H1 (cell line): ENCODE data around the gene LCNL1. TPM values are rescaled to one million over a fixed set of nuclear protein-coding genes. Genes with fewer than 3 reads are reported as not detected.

ENCODE experiments used
- CTCF ChIA-PET: fragments of 300-600 bp; sonication (Branson Sonifier 250); formaldehyde crosslinking; loops from one replicate; lab custom pipeline; 2021; ENCODE audit not compliant: partially characterized antibody; lab: Charles Lee
- POLR2A ChIA-PET: fragments of 300-600 bp; sonication (Branson Sonifier 250); formaldehyde crosslinking; loops from one replicate; lab custom pipeline; 2021; ENCODE audit warnings: inconsistent platforms; ENCODE audit not compliant: partially characterized antibody; lab: Charles Lee
- DNase-seq, 2 experiments: peaks; one replicate each; pipeline versions ENCODE4 v3.0.0 to v3.0.0-alpha.2; 2010 to 2022; ENCODE audit warnings: low spot score in 2 of 2, low read depth in 1 of 2, mixed read lengths in 1 of 2
- FAIRE-seq: peaks from 2 replicates; lab custom pipeline; 2011; peaks lifted over from hg19 to GRCh38; lab: Jason Lieb, UNC
- H2AFZ ChIP-seq: 2 replicates; pipeline ENCODE4 v1.8.1; 2012; ENCODE audit warnings: low read length, inconsistent platforms
- H2AK5ac ChIP-seq: 2 replicates; pipeline ENCODE4 v1.6.1; 2013; ENCODE audit warnings: low read depth, low read length
- H2BK120ac ChIP-seq: replicated peaks from 2 replicates; pipeline ENCODE3; 2013; ENCODE audit warnings: low read depth, low read length, inconsistent platforms
- H2BK12ac ChIP-seq: 2 replicates; pipeline ENCODE4 v1.6.1; 2013; ENCODE audit warnings: low read depth, low read length
- H2BK15ac ChIP-seq: 2 replicates; pipeline ENCODE4 v1.6.1; 2013; ENCODE audit warnings: low read length
- H2BK20ac ChIP-seq: 2 replicates; pipeline ENCODE4 v1.6.1; 2013; ENCODE audit warnings: low read length
- H2BK5ac ChIP-seq: 2 replicates; pipeline ENCODE4 v1.6.1; 2013; ENCODE audit warnings: low read depth, low read length
- H3K14ac ChIP-seq: 2 replicates; pipeline ENCODE4 v1.6.1; 2013; ENCODE audit warnings: inconsistent platforms; ENCODE audit not compliant: insufficient read length
- H3K18ac ChIP-seq: 2 replicates; pipeline ENCODE4 v1.6.1; 2013; ENCODE audit warnings: low read length; ENCODE audit errors: extremely low read depth
- H3K23ac ChIP-seq: 2 replicates; pipeline ENCODE4 v1.6.1; 2013; ENCODE audit warnings: inconsistent platforms; ENCODE audit not compliant: insufficient read length
- H3K23me2 ChIP-seq: 2 replicates; pipeline ENCODE4 v1.6.1; 2013; ENCODE audit warnings: low read depth, low read length
- H3K27ac ChIP-seq: 2 replicates; pipeline ENCODE4 v1.6.1; 2011; ENCODE audit warnings: low read depth, low read length, inconsistent platforms
- H3K27me3 ChIP-seq, 4 experiments: replicated peaks in 1 of 4; 1 replicate in 1 of 4; 2 replicates in 3 of 4; pipeline versions ENCODE4 v1.6.1 to v1.8.1; 2011 to 2013; ENCODE audit warnings: low read length in 3 of 4, mild to moderate bottlenecking in 3 of 4, inconsistent platforms in 2 of 4, mixed read lengths in 2 of 4, moderate library complexity in 1 of 4; ENCODE audit not compliant: control insufficient read depth in 3 of 4, insufficient read depth in 3 of 4; ENCODE audit errors: extremely low read depth in 1 of 4
- H3K36me3 ChIP-seq, 4 experiments: 2 replicates each; pipeline versions ENCODE4 v1.6.1 to v1.8.1; 2011 to 2013; ENCODE audit warnings: mild to moderate bottlenecking in 4 of 4, low read length in 3 of 4, moderate library complexity in 2 of 4, control low read depth in 1 of 4, inconsistent platforms in 1 of 4; ENCODE audit not compliant: insufficient read depth in 4 of 4, control insufficient read depth in 2 of 4
- H3K4ac ChIP-seq: replicated peaks from 2 replicates; pipeline ENCODE3; 2013; ENCODE audit warnings: low read length, low read depth, mixed read lengths, inconsistent platforms; ENCODE audit not compliant: insufficient read length
- H3K4me1 ChIP-seq, 4 experiments: replicated peaks in 1 of 4; 1 replicate in 1 of 4; 2 replicates in 3 of 4; pipeline versions ENCODE4 v1.6.1 to v1.8.1; 2011 to 2013; ENCODE audit warnings: low read length in 3 of 4, inconsistent platforms in 2 of 4, mixed read lengths in 1 of 4; ENCODE audit not compliant: insufficient read depth in 4 of 4, control insufficient read depth in 3 of 4
- H3K4me2 ChIP-seq, 2 experiments: 2 replicates each; pipeline versions ENCODE4 v1.6.1 to v1.8.1; 2011 to 2013; ENCODE audit warnings: low read depth in 2 of 2, low read length in 2 of 2, control low read depth in 1 of 2, inconsistent platforms in 1 of 2, mild to moderate bottlenecking in 1 of 2; ENCODE audit not compliant: insufficient read depth in 1 of 2
- H3K4me3 ChIP-seq, 4 experiments: fragments of 200-600, 300-600 bp in 1 of 4; sonication (generic), shearing (Covaris generic), sonication (Bioruptor Twin) in 1 of 4; 2 replicates each; pipeline versions ENCODE4 v1.5.1 to v1.8.1; 2011 to 2016; ENCODE audit warnings: low read length in 4 of 4, low read depth in 3 of 4, control low read depth in 2 of 4, inconsistent platforms in 2 of 4, mild to moderate bottlenecking in 2 of 4, mixed read lengths in 1 of 4, moderate library complexity in 1 of 4; ENCODE audit not compliant: insufficient read depth in 2 of 4; ENCODE audit errors: extremely low read depth in 1 of 4
- H3K56ac ChIP-seq: replicated peaks from 2 replicates; pipeline ENCODE3; 2013; ENCODE audit warnings: low read depth, mild to moderate bottlenecking, mixed read lengths, low read length, inconsistent platforms; ENCODE audit not compliant: insufficient read length
- H3K79me1 ChIP-seq: 2 replicates; pipeline ENCODE4 v1.6.1; 2013; ENCODE audit warnings: low read depth, low read length, control low read depth
- H3K79me2 ChIP-seq, 2 experiments: 2 replicates each; pipeline versions ENCODE4 v1.6.1 to v1.8.1; 2012 to 2013; ENCODE audit warnings: low read length in 2 of 2, mild to moderate bottlenecking in 2 of 2, inconsistent platforms in 1 of 2; ENCODE audit not compliant: insufficient read depth in 2 of 2, control insufficient read depth in 1 of 2
- H3K9ac ChIP-seq, 4 experiments: replicated peaks in 1 of 4; 1 replicate in 1 of 4; 2 replicates in 3 of 4; pipeline versions ENCODE4 v1.6.1 to v1.8.1; 2011 to 2013; ENCODE audit warnings: low read depth in 3 of 4, low read length in 3 of 4, control low read depth in 2 of 4, mild to moderate bottlenecking in 2 of 4, moderate library complexity in 2 of 4, inconsistent platforms in 1 of 4; ENCODE audit errors: extremely low read depth in 1 of 4
- H3K9me3 ChIP-seq, 2 experiments: 2 replicates each; pipeline versions ENCODE4 v1.6.1 to v1.8.1; 2012 to 2013; ENCODE audit warnings: mild to moderate bottlenecking in 2 of 2, moderate library complexity in 2 of 2, control low read depth in 1 of 2, inconsistent platforms in 1 of 2, low read depth in 1 of 2, low read length in 1 of 2, mixed read lengths in 1 of 2; ENCODE audit not compliant: insufficient read depth in 2 of 2
- H4K20me1 ChIP-seq, 2 experiments: replicated peaks in 1 of 2; 2 replicates each; pipeline versions ENCODE3 to v1.8.1; 2011 to 2013; ENCODE audit warnings: inconsistent platforms in 2 of 2, low read length in 2 of 2, mild to moderate bottlenecking in 1 of 2; ENCODE audit not compliant: insufficient read depth in 2 of 2, control insufficient read depth in 1 of 2
- H4K5ac ChIP-seq: 2 replicates; pipeline ENCODE4 v1.6.1; 2013; ENCODE audit warnings: low read length, low read depth, mixed read lengths, inconsistent platforms; ENCODE audit not compliant: insufficient read length
- H4K8ac ChIP-seq: 2 replicates; pipeline ENCODE4 v1.8.0; 2013; ENCODE audit warnings: mild to moderate bottlenecking, moderate library complexity, low read length, inconsistent platforms; ENCODE audit not compliant: insufficient read depth; ENCODE audit errors: extremely low read depth
- H4K91ac ChIP-seq: replicated peaks from 2 replicates; pipeline ENCODE3; 2013; ENCODE audit warnings: low read length, mixed read lengths, inconsistent platforms; ENCODE audit not compliant: insufficient read length
- CBX5 ChIP-seq: fragments of 300-800, 300-1000 bp; sonication (generic); IDR thresholded peaks from 2 replicates; pipeline ENCODE4 v1.7.1; 2016; ENCODE audit warnings: antibody characterized with exemption, low read length, low read depth
- SP4 ChIP-seq: IDR thresholded peaks from 2 replicates; pipeline ENCODE4 v1.6.1; 2012; ENCODE audit warnings: low read length, inconsistent platforms
- TEAD4 ChIP-seq: IDR thresholded peaks from 2 replicates; pipeline ENCODE4 v1.6.1; 2012; ENCODE audit warnings: low read depth, low read length, inconsistent platforms, mixed read lengths
- WGBS, 2 experiments: shearing (Covaris generic) in 1 of 2; methylation state at CpG; one replicate each; pipeline versions ENCODE4 v1.1.6 to v1.1.7; 2013 to 2015; ENCODE audit warnings: low lambda C conversion rate in 2 of 2, mixed read lengths in 2 of 2, inconsistent platforms in 1 of 2, low coverage in 1 of 2, missing lambda C conversion rate in 1 of 2; ENCODE audit not compliant: insufficient replicate concordance in 2 of 2, insufficient coverage in 1 of 2, insufficient read length in 1 of 2; ENCODE audit errors: extremely low coverage in 1 of 2, missing lambda C conversion rate in 1 of 2; 5-methylcytosine and 5-hydroxymethylcytosine counted together
- polyA plus RNA-seq, 7 experiments: library from polyadenylated mRNA; depleted of rRNA in 3 of 7; stranded (reverse) in 5 of 7; unstranded in 2 of 7; fragments of >200 nt in 5 of 7; fragments of 200-250 nt in 2 of 7; gene quantifications; 1 replicate in 5 of 7; 2 replicates in 1 of 7; 4 replicates in 1 of 7; pipeline versions ENCODE4 v1.2.1 to v1.2.3, GENCODE V29; 2011 to 2013; ENCODE audit warnings: missing spikeins in 2 of 7, mixed read lengths in 2 of 7
- total RNA-seq: library from RNA; stranded (reverse); fragmentation: NEBNext Ultra II Directional; extraction: Animal tissue kit (Norgen Biotek cat#: 25700); gene quantifications from 2 replicates; pipeline ENCODE4 v1.2.1, GENCODE V29; 2021
- TF ChIP-seq, protein P1 (sequence below): IDR thresholded peaks from 2 replicates; pipeline ENCODE4 v1.6.1; 2012; ENCODE audit warnings: low read length, inconsistent platforms

LCNL1 gene
- total and polyA plus RNA-seq, 2 of the 8 experiments (the other 6 are each of a cell fraction or from before 2014, with no cell fraction given): 0.11 TPM; not detected in 1

DNA sequence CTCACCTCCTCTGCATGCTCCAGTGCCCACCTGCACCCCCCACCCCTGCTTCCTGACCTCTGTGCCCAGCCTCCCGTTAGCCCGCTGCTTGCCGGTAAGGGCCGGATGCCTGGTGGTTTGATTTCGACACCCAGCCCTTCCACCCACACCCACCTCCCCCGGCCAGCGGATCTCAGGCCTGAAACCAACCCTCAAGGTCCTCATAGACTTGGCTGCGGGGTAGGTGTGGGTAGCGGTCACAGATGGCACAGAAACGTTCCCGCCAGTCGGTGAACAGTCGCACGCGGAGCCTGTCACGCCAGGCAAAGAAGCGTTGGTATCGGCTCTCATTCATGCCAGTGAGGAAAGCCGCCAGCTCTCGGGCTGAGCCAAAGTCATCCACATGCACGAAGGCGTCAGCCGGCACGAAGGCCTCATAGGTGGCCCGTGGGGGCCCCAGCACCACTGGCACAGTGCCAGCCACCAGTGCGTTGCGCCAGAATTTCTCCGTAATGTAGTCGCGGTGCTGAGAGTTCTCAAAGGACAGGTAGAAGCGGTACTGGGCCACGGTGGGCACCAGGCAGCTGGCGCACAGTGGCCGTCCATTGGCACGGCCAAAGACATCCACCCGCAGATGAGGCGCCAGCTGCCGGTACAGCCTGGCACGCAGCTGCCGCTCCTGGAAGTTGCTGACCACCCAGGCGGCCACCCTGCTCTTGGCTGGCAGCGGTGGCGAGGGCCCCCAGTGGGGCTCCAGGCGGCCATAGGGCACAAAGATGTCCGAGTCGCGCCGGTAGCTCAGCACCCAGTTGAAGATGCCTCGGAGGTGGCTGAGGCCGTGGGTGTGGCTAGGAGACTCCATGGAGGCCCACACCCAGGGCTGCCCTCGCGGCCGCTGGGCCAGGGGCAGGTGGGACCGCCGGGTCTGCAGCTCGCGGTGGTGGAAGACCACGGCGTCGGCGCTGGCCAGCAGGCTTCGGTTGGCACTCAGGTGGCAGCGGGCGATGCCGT, 48.0 kb downstream of the LCNL1 start:
- Histone ChIP-seq H3K4me2 (no peak overlapping the region), H3K56ac (no peak overlapping the region), H3K14ac (no peak overlapping the region), H3K4ac (no peak overlapping the region), H3K27me3 (peaks cover 1 to 27% (median 15%) of the 10 kb centered on the region in 4 experiments; a peak in 6 of 7 replicates), H3K36me3 (no peaks in the 10 kb centered on the region), H2AK5ac (no peak overlapping the region), H3K9me3 (no peaks in the 10 kb centered on the region), H3K18ac (no peak overlapping the region), H3K9ac (no peak overlapping the region), H3K23me2 (peaks cover 4% of the 10 kb centered on the region; the same call in 1 of the 2 replicates), H4K20me1 (peaks cover 1 to 2% of the 10 kb centered on the region in 2 experiments), H3K23ac (no peak overlapping the region), H2BK12ac (no peak overlapping the region; the same call in 1 of the 2 replicates), H4K8ac (no peak overlapping the region; the same call in 1 of the 2 replicates), H2BK120ac (no peak overlapping the region), H3K4me1 (peaks cover 0 to 11% (median 2%) of the 10 kb centered on the region in 4 experiments; a peak in 5 of 7 replicates), H3K27ac (no peak overlapping the region), H2BK20ac (no peak overlapping the region), H4K5ac (no peak overlapping the region), H4K91ac (no peak overlapping the region), H3K4me3 (no peak overlapping the region), H2BK5ac (no peak overlapping the region), H3K79me1 (no peaks in the 10 kb centered on the region), H2AFZ (no peak overlapping the region), H2BK15ac (no peak overlapping the region), H3K79me2 (no peaks in the 10 kb centered on the region)
- 95% methylated on average over 64 of the region's 65 CpGs; no CpG with 5 or more reads in 1 of the 2 experiments for WGBS, 2 experiments
- ChIA-PET CTCF (interaction anchor here (1.2 to 8.5 kb wide), 21 partner anchors 11 to 248 kb away, joined by 3 to 110 read pairs (median 10); partner anchors contain the start of genes AJM1, C8G, CLIC3 and LCNL1), POLR2A (interaction anchor here (1.9 to 2.1 kb wide), 2 partner anchors 14 kb away, joined by 4 to 5 read pairs; no protein-coding TSS in a partner anchor)
- FAIRE-seq (no peak), DNase-seq (no peak)
- no peak for TF ChIP-seq SP4
- TF ChIP-seq, protein P1, sequence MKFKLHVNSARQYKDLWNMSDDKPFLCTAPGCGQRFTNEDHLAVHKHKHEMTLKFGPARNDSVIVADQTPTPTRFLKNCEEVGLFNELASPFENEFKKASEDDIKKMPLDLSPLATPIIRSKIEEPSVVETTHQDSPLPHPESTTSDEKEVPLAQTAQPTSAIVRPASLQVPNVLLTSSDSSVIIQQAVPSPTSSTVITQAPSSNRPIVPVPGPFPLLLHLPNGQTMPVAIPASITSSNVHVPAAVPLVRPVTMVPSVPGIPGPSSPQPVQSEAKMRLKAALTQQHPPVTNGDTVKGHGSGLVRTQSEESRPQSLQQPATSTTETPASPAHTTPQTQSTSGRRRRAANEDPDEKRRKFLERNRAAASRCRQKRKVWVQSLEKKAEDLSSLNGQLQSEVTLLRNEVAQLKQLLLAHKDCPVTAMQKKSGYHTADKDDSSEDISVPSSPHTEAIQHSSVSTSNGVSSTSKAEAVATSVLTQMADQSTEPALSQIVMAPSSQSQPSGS: no peak
- no peak for TF ChIP-seq TEAD4
- no peak for TF ChIP-seq CBX5
